Endothelial cell of umbilical vein (primary cell): Measurements from ENCODE around the gene FNBP1.

ENCODE experiments used
- EZH2 ChIP-seq: IDR thresholded peaks from 2 replicates; pipeline ENCODE4 v1.6.1; 2012; ENCODE audit warnings: borderline replicate concordance, low read depth, mild to moderate bottlenecking, moderate library complexity, low read length, inconsistent platforms; ENCODE audit not compliant: severe bottlenecking
- FOS ChIP-seq: IDR thresholded peaks from 2 replicates; pipeline ENCODE4 v1.6.1; 2011; ENCODE audit warnings: mild to moderate bottlenecking, low read length, moderate library complexity, borderline replicate concordance; ENCODE audit not compliant: insufficient read depth
- GATA2 ChIP-seq: IDR thresholded peaks from 2 replicates; pipeline ENCODE4 v1.7.0; 2011; ENCODE audit warnings: low read depth, mild to moderate bottlenecking, moderate library complexity, mixed read lengths, low read length; ENCODE audit not compliant: insufficient read length, insufficient read depth
- JUN ChIP-seq: IDR thresholded peaks from 2 replicates; pipeline ENCODE4 v1.6.1; 2011; ENCODE audit warnings: borderline replicate concordance, low read depth; ENCODE audit not compliant: insufficient read length, insufficient read depth
- MYC ChIP-seq: IDR thresholded peaks from one replicate; pipeline ENCODE4 v1.6.1; 2011; ENCODE audit warnings: mild to moderate bottlenecking, low read depth, low read length
- POLR2A ChIP-seq: IDR thresholded peaks from 2 replicates; pipeline ENCODE4 v1.6.1; 2012; ENCODE audit warnings: low read depth, mild to moderate bottlenecking, control low read depth, low read length
- POLR2AphosphoS5 ChIP-seq: IDR thresholded peaks from 2 replicates; pipeline ENCODE4 v1.6.1; 2012; ENCODE audit warnings: low read depth, mild to moderate bottlenecking, control low read depth, low read length, moderate library complexity; ENCODE audit not compliant: insufficient read depth
- TF ChIP-seq, protein P1 (sequence below), 2 donors: IDR thresholded peaks; 1 replicate in 1 of 2; 2 replicates in 1 of 2; pipeline ENCODE4 v1.5.1; 2011; ENCODE audit warnings: low read length in 2 of 2, mild to moderate bottlenecking in 2 of 2, moderate library complexity in 2 of 2, control low read depth in 1 of 2, inconsistent platforms in 1 of 2, low read depth in 1 of 2; ENCODE audit not compliant: insufficient read depth in 1 of 2; ENCODE audit errors: extremely low read depth in 1 of 2
- TF ChIP-seq, protein P2 (sequence below): IDR thresholded peaks from 2 replicates; pipeline ENCODE4 v1.6.1; 2011; ENCODE audit not compliant: insufficient read depth, insufficient read length

DNA sequence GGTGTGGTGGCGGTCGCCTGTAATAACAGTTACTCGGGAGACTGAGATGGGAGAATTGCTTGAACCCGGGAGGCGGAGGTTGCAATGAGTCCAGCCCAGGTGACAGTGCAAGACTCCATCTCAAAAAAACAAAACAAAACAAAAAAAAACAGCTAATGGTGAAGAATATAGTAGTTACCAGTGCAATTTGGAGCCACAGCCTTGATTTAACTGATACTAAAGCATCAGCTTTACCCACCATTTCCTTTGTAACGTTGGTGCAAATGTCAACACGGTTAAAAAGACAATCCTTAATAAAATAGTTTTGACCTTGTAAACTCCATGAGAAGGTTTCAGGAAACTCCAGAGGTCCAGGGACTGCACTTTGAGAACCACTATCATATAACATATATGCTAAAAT, 41.8 kb downstream of the FNBP1 start:
- TF ChIP-seq FOS = no peak
- no peak for TF ChIP-seq EZH2
- TF ChIP-seq, protein P1, sequence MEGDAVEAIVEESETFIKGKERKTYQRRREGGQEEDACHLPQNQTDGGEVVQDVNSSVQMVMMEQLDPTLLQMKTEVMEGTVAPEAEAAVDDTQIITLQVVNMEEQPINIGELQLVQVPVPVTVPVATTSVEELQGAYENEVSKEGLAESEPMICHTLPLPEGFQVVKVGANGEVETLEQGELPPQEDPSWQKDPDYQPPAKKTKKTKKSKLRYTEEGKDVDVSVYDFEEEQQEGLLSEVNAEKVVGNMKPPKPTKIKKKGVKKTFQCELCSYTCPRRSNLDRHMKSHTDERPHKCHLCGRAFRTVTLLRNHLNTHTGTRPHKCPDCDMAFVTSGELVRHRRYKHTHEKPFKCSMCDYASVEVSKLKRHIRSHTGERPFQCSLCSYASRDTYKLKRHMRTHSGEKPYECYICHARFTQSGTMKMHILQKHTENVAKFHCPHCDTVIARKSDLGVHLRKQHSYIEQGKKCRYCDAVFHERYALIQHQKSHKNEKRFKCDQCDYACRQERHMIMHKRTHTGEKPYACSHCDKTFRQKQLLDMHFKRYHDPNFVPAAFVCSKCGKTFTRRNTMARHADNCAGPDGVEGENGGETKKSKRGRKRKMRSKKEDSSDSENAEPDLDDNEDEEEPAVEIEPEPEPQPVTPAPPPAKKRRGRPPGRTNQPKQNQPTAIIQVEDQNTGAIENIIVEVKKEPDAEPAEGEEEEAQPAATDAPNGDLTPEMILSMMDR (IDR thresholded peaks at IDR 0.05; ENCODE audit: extremely low read depth in 1 of 2, insufficient read depth in 1 of 2, low read depth in 1 of 2, low read length in 2 of 2) = no peak
- TF ChIP-seq POLR2AphosphoS5 = no peak
- no peak for TF ChIP-seq POLR2A
- TF ChIP-seq, protein P2, sequence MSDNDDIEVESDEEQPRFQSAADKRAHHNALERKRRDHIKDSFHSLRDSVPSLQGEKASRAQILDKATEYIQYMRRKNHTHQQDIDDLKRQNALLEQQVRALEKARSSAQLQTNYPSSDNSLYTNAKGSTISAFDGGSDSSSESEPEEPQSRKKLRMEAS = no peak
- TF ChIP-seq MYC = no peak
- no peak for TF ChIP-seq JUN
- no peak for TF ChIP-seq GATA2
